NB4 (cell line): Measurements from ENCODE around the gene BFSP2.

Experiments used
- MYC ChIP-seq: IDR thresholded peaks from 2 replicates; pipeline ENCODE4 v1.6.1; 2011; ENCODE audit warnings: low read depth, low read length
- POLR2A ChIP-seq: IDR thresholded peaks from 2 replicates; pipeline ENCODE4 v1.6.1; 2011; ENCODE audit warnings: mild to moderate bottlenecking; ENCODE audit not compliant: insufficient read length; ENCODE audit errors: extremely low read depth
- TF ChIP-seq, protein P1 (sequence below): IDR thresholded peaks from one replicate; pipeline ENCODE4 v1.5.1; 2012; ENCODE audit warnings: low read depth, low read length
- TF ChIP-seq, protein P2 (sequence below): IDR thresholded peaks from 2 replicates; pipeline ENCODE4 v1.6.1; 2011; ENCODE audit warnings: low read depth, low read length

DNA sequence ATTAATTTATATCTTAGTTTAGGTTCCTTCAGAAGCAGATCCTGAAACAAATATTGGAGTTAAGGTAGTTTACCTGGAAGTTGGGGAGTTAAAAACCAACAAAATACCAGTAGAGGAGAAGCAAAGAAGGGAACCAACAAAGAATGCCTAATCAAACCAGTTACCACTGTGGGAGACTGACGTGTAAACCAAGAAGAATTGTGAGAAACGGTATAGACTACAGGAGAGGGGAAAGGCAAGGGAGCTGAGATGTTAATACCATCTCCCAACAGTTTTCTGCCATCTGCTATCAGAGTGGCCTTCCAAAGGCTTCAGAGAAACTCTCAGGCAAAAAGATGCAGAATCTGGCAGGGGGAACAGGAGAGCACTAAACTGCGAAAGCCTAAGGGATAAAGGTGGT lies 53.5 kb downstream of the BFSP2 start:
- TF ChIP-seq POLR2A (no peak), MYC (no peak)
- TF ChIP-seq, protein P1, sequence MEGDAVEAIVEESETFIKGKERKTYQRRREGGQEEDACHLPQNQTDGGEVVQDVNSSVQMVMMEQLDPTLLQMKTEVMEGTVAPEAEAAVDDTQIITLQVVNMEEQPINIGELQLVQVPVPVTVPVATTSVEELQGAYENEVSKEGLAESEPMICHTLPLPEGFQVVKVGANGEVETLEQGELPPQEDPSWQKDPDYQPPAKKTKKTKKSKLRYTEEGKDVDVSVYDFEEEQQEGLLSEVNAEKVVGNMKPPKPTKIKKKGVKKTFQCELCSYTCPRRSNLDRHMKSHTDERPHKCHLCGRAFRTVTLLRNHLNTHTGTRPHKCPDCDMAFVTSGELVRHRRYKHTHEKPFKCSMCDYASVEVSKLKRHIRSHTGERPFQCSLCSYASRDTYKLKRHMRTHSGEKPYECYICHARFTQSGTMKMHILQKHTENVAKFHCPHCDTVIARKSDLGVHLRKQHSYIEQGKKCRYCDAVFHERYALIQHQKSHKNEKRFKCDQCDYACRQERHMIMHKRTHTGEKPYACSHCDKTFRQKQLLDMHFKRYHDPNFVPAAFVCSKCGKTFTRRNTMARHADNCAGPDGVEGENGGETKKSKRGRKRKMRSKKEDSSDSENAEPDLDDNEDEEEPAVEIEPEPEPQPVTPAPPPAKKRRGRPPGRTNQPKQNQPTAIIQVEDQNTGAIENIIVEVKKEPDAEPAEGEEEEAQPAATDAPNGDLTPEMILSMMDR = no peak
- TF ChIP-seq, protein P2, sequence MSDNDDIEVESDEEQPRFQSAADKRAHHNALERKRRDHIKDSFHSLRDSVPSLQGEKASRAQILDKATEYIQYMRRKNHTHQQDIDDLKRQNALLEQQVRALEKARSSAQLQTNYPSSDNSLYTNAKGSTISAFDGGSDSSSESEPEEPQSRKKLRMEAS = no peak
